ENCODE results near the gene WWOX.
"Not testable (repeated sequence)": the region's sequence is repeated elsewhere in the genome, so short reads cannot be mapped to it uniquely, and the experiment has no call there.

Gene WWOX

DNA sequence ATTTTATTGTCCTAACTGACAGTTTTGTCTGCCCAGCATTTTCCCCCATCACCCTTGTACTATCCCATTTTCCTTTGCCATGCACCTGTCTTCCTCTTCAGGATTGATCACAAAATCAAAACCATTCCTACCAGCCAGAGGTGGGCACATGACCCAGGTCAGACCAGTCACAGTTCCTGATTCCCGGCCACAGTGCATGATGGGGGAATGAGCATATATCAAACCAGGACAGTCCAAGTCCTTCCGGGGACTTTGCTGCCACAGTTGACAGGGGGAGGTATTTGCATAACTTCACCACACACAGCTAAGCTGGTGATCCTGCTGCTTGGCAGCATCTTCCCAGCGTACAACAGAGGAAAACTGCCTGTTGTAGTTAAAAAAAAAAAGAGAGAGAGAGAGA, 493.9 kb downstream of the WWOX start:
- no peak for DNase-seq

- no peak for DNase-seq
Observed at GRCh38 chr16:78594191-78594590, 494.7 kb downstream of the WWOX start.

DNA sequence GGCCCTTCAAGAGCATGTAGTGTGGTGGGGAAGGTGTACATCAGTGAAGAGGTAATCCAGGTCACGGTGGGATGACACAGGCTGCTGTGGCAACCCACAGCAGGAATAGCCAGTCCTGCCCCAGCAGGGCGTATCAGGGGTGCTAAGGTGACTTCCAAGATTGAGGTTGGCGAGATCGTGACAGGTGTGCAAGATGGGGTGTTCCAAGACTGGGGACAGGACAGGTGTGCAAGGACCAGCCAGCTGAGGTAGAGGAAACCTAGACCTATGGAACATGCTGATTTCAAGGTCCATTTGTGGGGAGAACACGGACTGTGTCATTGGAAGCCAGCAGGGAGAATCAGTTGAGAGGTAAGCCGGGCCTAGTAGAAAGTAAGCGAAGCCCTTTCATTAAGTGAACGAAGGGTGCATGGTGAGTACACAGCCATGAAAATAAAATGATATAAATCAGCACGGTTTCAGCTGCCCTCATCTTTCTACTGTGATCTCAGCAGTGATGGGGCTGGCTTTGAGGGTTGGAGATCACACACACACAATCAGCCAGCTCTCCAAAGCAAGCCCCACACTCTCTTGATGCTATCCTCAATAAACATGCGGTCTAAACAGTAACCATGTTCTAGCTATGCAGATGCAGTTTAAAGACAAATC, 497.0 kb downstream of the WWOX start:
- no peak for DNase-seq

DNA sequence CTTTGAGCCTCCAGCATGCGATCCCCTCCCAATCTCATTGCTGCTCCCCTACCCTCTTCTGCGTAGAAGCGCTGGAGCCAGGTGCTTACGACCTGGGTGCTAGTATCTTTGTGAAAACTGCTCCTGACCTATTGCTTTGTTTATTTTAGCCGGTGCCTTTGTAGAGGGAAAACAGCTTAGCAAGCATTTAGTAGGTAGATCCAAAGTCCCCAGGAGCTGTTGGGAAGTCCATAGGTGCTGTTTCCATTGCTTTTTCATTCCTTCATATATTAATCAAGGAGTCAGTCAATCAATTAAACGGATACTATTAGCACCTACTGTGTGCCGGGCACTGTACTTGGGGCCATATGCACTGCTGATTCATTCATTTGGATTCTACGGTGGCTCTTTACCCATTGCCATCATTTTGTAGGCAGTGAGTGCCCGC, 497.6 kb downstream of the WWOX start:
- DNase-seq: no peak

DNA sequence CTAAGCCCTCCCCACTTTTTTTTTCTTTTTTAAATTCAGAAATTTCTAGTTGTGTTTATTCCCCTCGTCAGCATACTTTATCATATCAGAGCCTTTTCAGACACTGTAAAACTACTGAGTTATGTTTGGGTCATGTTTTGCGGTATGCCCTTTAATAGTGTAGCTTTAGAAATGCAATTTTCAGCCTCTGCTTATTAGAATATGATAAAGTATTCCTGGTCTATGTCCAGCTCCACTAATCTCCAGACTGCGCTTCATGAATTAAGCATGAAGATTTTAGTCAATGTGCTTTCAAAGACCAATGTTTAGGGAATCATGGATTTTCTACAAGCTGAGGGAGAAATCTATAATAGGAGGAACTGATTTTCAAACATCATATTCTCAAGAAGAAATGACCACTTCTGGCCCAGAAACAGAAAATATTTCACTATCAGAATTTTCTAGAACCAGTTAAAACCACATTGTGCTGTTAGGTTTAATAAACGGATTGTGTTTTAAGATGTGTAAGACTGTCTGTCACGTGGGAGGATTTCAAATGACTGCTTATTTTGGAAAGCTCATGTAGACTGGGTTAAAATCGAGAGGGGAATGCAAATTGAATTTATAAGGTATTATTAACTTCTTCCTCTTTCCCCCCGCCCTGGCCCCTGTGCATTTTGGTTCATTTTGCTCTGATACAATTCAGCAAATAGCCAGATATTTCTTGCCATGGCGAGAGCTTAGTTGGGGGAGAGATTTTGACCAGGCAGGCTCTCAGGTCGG, 498.5 kb downstream of the WWOX start:
- no peak for DNase-seq

- DNase-seq: no peak
Observed at GRCh38 chr16:78599271-78599670, 499.8 kb downstream of the WWOX start.

- DNase-seq: not testable (repeated sequence)
Observed at GRCh38 chr16:78604423-78605062, 505.1 kb downstream of the WWOX start.

DNA sequence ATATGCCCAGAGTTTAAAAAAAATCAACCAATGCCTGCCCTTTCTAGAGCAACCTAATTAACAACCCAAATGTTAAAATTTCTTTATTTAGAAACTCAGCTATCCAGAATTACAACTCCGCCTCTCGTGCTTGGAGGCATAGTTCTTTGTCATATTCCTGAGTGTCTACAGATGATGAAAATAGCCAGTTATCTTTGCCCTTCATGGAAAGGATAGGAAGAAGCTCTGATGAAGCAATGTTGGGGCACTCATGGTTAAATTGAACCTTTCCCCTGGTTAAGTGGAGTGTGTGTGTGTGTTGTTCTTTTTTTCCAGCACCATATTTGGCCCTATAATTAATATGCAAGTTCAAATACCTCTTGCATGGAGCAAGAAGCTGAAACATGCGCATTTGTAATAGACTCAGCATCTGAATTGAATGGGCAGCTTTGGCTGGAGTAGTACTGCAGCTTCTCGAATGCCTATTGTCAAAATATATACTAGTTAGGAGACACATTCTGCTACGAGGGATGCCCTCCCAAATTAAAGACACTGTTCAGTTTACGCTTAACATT, 506.2 kb downstream of the WWOX start:
- no peak for DNase-seq

- no peak for DNase-seq
Observed at GRCh38 chr16:78606545-78606944, 507.1 kb downstream of the WWOX start.

- no peak for DNase-seq
Observed at GRCh38 chr16:78607022-78607421, 507.6 kb downstream of the WWOX start.

- no peak for DNase-seq
Observed at GRCh38 chr16:78607465-78607864, 508.0 kb downstream of the WWOX start.

- DNase-seq: no peak
Observed at GRCh38 chr16:78608305-78608776, 508.9 kb downstream of the WWOX start.

- no peak for DNase-seq
Observed at GRCh38 chr16:78609402-78610274, 510.2 kb downstream of the WWOX start.

DNA sequence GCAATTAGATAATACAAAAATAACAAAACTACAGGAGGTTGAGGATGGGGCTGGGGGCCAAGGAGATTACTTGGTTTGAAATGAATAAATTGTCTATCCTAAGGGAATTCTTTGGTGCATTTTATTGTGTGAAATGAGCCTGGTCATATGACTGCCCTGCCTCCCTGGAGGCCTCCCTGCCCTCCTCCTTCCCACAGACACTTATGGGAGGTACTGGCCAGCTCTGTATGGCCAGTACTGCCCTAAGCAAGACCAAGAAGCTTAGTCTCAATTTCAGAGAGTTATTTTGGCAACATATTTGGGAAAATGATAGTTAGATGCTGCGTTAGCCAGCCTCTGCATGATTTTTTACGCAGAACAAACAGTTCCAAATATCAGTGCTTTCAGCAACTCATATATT, 511.9 kb downstream of the WWOX start:
- no peak for DNase-seq

- DNase-seq: no peak
Observed at GRCh38 chr16:78619811-78620210, 520.4 kb downstream of the WWOX start.

- DNase-seq: no peak
Observed at GRCh38 chr16:78620291-78620690, 520.8 kb downstream of the WWOX start.

DNA sequence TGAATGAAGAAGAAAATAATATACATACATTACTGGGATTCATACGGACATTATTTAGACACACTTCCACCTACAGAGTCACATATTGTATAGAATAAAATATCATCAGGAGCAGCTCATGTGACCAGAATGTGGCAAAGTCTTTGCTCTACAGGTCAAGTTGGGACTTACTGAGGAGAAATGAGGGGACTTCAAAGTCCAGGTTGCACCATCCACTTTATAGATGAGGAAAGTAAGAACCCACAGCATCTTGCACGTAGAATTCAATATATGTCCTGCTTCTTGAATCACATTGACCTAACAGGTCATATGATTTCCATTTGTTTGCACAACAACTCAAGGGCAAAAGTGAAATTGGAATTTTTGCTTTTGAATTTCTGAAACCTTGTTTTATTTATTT, 524.3 kb downstream of the WWOX start:
- DNase-seq: no peak

GRCh38 chr16:78624366-78624765, 524.9 kb downstream of the WWOX start:
- no peak for DNase-seq

DNA sequence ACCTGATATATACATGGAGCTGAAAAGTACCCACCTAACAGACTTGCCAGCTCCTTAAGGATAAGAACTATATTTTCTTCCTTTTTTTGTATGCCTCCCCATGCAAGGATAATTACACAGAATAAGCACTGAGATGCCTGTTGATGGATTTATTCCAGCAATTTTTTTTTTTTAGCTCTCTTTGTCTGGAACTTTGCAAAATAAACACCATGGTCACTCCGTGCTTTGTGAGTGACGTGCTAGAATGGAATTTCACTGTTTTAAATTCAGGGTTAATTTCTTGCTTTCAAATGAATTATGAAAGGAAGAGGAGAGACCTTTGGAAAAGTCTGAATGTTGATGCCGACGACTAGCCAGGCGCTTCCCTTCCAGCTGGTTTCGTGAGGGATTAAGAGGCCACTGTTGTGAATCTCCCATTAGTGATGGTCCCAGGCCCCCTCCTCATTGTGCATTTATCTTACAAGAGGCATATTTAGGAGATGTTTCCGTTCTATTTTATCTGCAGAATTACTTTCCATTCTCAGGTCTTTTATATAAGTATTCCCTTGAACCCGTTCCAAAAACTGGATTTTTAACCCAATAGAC, 529.1 kb downstream of the WWOX start:
- no peak for DNase-seq

GRCh38 chr16:78629173-78629572, 529.7 kb downstream of the WWOX start:
- no peak for DNase-seq

DNA sequence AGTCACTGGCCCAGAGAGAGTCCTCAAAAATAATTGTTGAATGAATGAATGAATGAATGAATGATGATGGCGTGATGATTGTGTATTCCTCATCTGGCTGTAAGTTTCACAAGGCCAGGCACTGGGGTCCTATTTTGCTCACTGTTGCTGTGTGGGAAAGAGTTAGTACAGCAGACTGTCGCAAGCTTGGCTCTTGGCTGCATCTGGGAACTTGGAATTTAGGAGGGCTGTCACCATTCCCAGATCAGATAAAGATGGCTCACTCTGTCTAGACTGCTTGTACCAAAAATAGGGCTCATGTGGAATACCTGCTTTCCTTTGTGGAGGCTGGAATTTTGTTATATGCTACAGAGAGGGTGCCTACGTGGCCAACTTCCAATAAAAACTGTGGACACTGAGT, 530.6 kb downstream of the WWOX start:
- DNase-seq: no peak

DNA sequence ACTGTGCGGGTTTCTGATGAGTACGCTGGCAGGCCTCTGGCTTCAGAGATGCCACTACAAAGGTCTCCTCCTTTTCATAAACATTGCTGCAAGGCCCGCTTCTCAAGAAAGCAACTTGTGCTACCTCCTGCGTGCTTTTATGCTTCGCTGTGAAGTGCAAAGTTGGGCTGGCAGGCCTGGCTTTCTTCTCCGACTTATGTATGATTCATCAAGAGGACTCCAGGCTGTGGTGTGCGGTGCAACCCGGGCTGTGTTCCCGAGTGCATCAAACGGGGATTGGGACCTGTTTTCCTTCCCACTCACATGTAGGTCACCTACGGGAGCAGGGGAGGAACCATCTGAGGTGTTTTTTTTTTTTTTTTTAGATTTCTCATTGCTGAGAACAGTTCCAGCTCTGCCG, 534.1 kb downstream of the WWOX start:
- no peak for DNase-seq
